Spleen (tissue), 11 donors: ENCODE results near the gene MME. TPM values are rescaled to one million over a fixed set of nuclear protein-coding genes. Genes with fewer than 3 reads are reported as not detected.

Experiments
- DNase-seq: peaks from one replicate; pipeline ENCODE4 v3.0.0-alpha.2; 2020
- H3K27ac ChIP-seq, 8 donors: fragments of 200-600 bp; sonication (generic) in 7 of 8; 1 replicate in 4 of 8; 2 replicates in 4 of 8; pipeline versions ENCODE4 v1.5.0 to v1.8.0; 2016 to 2021; ENCODE audit warnings: inconsistent platforms in 4 of 8, mild to moderate bottlenecking in 4 of 8, moderate library complexity in 1 of 8
- H3K27me3 ChIP-seq, 7 donors: fragments of 200-600 bp; sonication (generic) in 6 of 7; replicated peaks in 1 of 7; 1 replicate in 4 of 7; 2 replicates in 3 of 7; pipeline versions ENCODE4 v1.5.0 to v1.8.0; 2016 to 2021; ENCODE audit warnings: inconsistent platforms in 3 of 7, mild to moderate bottlenecking in 1 of 7
- H3K36me3 ChIP-seq, 6 donors: fragments of 200-600 bp; sonication (generic) in 5 of 6; 1 replicate in 4 of 6; 2 replicates in 2 of 6; pipeline versions ENCODE4 v1.5.0 to v1.8.0; 2016 to 2021; ENCODE audit warnings: inconsistent platforms in 2 of 6
- H3K4me1 ChIP-seq, 6 donors: fragments of 200-600 bp; sonication (generic) in 5 of 6; 1 replicate in 3 of 6; 2 replicates in 3 of 6; pipeline versions ENCODE4 v1.5.0 to v1.8.0; 2016 to 2021; ENCODE audit warnings: inconsistent platforms in 3 of 6
- H3K4me3 ChIP-seq, 8 donors: fragments of 200-600 bp; sonication (generic) in 7 of 8; 1 replicate in 4 of 8; 2 replicates in 4 of 8; pipeline versions ENCODE4 v1.5.0 to v1.8.0; 2016 to 2021; ENCODE audit warnings: inconsistent platforms in 4 of 8, mild to moderate bottlenecking in 4 of 8, moderate library complexity in 2 of 8
- H3K9me3 ChIP-seq, 8 donors: fragments of 200-600 bp; sonication (generic) in 7 of 8; 1 replicate in 4 of 8; 2 replicates in 4 of 8; pipeline versions ENCODE4 v1.5.0 to v1.8.0; 2016 to 2021; ENCODE audit warnings: inconsistent platforms in 4 of 8
- POLR2A ChIP-seq, 3 donors: fragments of 450-650 bp; IDR thresholded peaks; one replicate each; pipeline ENCODE4 v1.5.1; 2017; ENCODE audit warnings: antibody characterized with exemption in 3 of 3, mild to moderate bottlenecking in 1 of 3
- POLR2AphosphoS5 ChIP-seq, 3 donors: sonication (generic); formaldehyde crosslinking; IDR thresholded peaks; one replicate each; pipeline ENCODE4 v1.5.1; 2017; ENCODE audit warnings: antibody characterized with exemption in 3 of 3
- WGBS, 5 donors: extraction: QIAGEN DNeasy Blood & Tissue Kit in 3 of 5; methylation state at CpG; one replicate each; pipeline versions ENCODE4 v1.1.5 to v1.1.7; 2013 to 2018; 5-methylcytosine and 5-hydroxymethylcytosine counted together
- intact Hi-C: fragments of 100-400 bp; cut with DNase I; formaldehyde crosslinking; loops from one replicate; pipeline ENCODE4 v1.15.0; 2023; ENCODE audit warnings: low total_unique reads
- polyA plus RNA-seq, 3 donors: library from polyadenylated mRNA; stranded (reverse); fragments of 200-250 nt; gene quantifications; one replicate each; pipeline ENCODE4 v1.2.1, GENCODE V29; 2013
- total RNA-seq, 7 donors: library from RNA; depleted of rRNA in 3 of 7; stranded (reverse); fragments of >200 nt in 3 of 7; fragmentation: NEBNext Ultra II Directional in 4 of 7; extraction: Animal tissue kit (Norgen Biotek cat#: 25700) in 4 of 7; gene quantifications; one replicate each; pipeline versions ENCODE4 v1.1.0 to v1.2.1, GENCODE V29; 2016 to 2021
- TF ChIP-seq, protein P1 (sequence below), 11 experiments: fragments of 200-600 bp in 7 of 11; fragments of 450-650 bp in 4 of 11; sonication (generic) in 4 of 11; IDR thresholded peaks in 8 of 11; conservative IDR thresholded peaks in 3 of 11; 1 replicate in 7 of 11; 2 replicates in 4 of 11; pipeline versions ENCODE4 v1.4.0 to v1.8.0; 2016 to 2021; ENCODE audit warnings: antibody characterized with exemption in 11 of 11, inconsistent platforms in 4 of 11, mild to moderate bottlenecking in 1 of 11
- donor health status: healthy with polysubstance abuse.
- donor health status: DM: no; HTN: no; CAD: no; lungs with moderate emphysema.
- donor health status: DM: no; HTN: no; CAD: no.
- donor health status: Bipolar disorder and iron deficiency.
- donor health status: healthy.
- donor health status: DM: no; HTN: no; CAD: no.
- donor health status: DM: yes; HTN: yes; CAD: no.

MME gene
- total and polyA plus RNA-seq, 10 donors, result 0.50 to 43.2 (median 13.2) TPM

DNA sequence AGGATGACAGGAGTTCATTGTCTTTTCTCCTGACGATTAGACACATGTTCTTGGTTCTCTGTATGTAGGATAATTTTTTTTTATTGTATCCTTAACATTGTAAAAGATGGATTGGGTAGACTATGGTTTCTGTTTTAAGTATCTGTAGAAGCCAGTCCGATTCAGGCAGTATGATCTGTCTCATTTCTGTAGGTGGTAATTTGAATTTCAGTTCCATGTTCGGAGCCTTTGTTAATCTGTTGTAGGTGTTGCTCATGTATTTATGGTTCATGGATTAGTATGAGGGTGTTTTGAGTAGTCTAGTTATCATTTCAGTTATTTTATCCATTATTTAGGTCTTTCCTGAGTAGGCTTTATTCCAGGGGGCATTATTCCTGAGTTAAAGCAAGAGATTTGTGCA, 32.4 kb upstream of the MME start:
- 73 to 88% (median 86%) methylated on average over 3 of the region's 3 CpGs for WGBS, 5 donors
- no peak for DNase-seq
- Histone ChIP-seq H3K9me3 (peaks cover 0 to 29% (median 18%) of the 10 kb centered on the region in 8 donors), H3K4me3 (no peak overlapping the region), H3K36me3 (no peaks in the 10 kb centered on the region), H3K27me3 (no peaks in the 10 kb centered on the region), H3K4me1 (no peaks in the 10 kb centered on the region), H3K27ac (no peak overlapping the region)
- intact Hi-C loops, result no loop called here
- TF ChIP-seq, protein P1, sequence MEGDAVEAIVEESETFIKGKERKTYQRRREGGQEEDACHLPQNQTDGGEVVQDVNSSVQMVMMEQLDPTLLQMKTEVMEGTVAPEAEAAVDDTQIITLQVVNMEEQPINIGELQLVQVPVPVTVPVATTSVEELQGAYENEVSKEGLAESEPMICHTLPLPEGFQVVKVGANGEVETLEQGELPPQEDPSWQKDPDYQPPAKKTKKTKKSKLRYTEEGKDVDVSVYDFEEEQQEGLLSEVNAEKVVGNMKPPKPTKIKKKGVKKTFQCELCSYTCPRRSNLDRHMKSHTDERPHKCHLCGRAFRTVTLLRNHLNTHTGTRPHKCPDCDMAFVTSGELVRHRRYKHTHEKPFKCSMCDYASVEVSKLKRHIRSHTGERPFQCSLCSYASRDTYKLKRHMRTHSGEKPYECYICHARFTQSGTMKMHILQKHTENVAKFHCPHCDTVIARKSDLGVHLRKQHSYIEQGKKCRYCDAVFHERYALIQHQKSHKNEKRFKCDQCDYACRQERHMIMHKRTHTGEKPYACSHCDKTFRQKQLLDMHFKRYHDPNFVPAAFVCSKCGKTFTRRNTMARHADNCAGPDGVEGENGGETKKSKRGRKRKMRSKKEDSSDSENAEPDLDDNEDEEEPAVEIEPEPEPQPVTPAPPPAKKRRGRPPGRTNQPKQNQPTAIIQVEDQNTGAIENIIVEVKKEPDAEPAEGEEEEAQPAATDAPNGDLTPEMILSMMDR (IDR thresholded peaks at IDR 0.05 in 8 of 11, conservative IDR thresholded peaks at IDR 0.05 in 3 of 11), result no peak
- no peak for TF ChIP-seq POLR2A (IDR thresholded peaks at IDR 0.05)
- TF ChIP-seq POLR2AphosphoS5 (IDR thresholded peaks at IDR 0.05), result no peak

DNA sequence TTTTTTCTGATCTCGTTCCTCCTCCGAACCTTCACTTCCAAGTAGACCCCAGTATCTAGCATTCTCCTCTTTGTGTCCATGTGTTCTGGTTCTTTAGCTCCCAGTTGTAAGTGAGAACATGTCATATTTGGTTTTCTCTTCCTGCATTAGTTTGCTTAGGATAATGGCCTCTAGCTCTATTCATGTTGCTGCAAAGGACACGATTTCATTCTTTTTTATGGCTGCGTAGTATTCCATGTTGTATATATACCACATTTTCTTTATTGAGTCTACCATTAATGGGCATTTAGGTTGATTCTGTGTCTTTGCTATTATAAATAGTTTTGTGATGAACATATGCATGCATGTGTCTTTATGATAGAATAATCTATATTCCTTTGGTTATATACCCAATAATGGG, 30.2 kb upstream of the MME start:
- no peak overlapping the region for H3K27ac ChIP-seq
- H3K27me3 ChIP-seq, result no peaks in the 10 kb centered on the region
- H3K4me3 ChIP-seq, result no peak overlapping the region
- no peak for DNase-seq
- H3K9me3 ChIP-seq, result peaks cover 0 to 46% (median 25%) of the 10 kb centered on the region in 8 donors
- H3K36me3 ChIP-seq, result no peaks in the 10 kb centered on the region
- WGBS, 5 donors, result 89 to 98% (median 96%) methylated on average over 4 of the region's 4 CpGs
- intact Hi-C loops, result no loop called here
- TF ChIP-seq POLR2AphosphoS5 (IDR thresholded peaks at IDR 0.05), result no peak
- TF ChIP-seq, protein P1 (IDR thresholded peaks at IDR 0.05 in 8 of 11, conservative IDR thresholded peaks at IDR 0.05 in 3 of 11), result no peak
- no peak for TF ChIP-seq POLR2A (IDR thresholded peaks at IDR 0.05)
- H3K4me1 ChIP-seq, result no peaks in the 10 kb centered on the region

DNA sequence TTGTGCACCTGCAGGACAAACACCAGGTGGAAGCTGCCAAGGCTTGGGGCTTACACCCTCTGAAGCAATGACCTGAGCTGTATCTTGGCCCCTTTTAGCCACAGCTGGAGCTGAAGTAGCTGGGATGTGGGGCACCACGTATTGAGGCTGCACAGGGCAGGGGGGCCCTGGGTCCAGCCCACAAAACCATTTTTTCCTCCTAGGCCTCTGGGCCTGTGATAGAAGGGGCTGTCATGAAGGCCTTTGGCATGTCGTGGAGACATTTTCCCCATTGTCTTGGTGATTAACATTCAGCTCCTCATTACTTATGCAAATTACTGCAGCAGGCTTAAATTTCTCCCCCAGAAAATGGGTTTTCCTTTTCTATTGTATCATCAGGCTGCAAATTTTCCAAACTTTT, 27.6 kb upstream of the MME start:
- Histone ChIP-seq H3K27me3 (no peaks in the 10 kb centered on the region), H3K4me3 (no peak overlapping the region), H3K36me3 (no peaks in the 10 kb centered on the region), H3K4me1 (no peaks in the 10 kb centered on the region), H3K9me3 (peaks cover 0 to 46% (median 25%) of the 10 kb centered on the region in 8 donors), H3K27ac (no peak overlapping the region)
- 45 to 86% (median 68%) methylated on average over 2 of the region's 2 CpGs for WGBS, 5 donors
- intact Hi-C loops, result no loop called here
- no peak for TF ChIP-seq POLR2AphosphoS5 (IDR thresholded peaks at IDR 0.05)
- TF ChIP-seq POLR2A (IDR thresholded peaks at IDR 0.05), result no peak
- TF ChIP-seq, protein P1 (IDR thresholded peaks at IDR 0.05 in 8 of 11, conservative IDR thresholded peaks at IDR 0.05 in 3 of 11), result no peak
- no peak for DNase-seq

DNA sequence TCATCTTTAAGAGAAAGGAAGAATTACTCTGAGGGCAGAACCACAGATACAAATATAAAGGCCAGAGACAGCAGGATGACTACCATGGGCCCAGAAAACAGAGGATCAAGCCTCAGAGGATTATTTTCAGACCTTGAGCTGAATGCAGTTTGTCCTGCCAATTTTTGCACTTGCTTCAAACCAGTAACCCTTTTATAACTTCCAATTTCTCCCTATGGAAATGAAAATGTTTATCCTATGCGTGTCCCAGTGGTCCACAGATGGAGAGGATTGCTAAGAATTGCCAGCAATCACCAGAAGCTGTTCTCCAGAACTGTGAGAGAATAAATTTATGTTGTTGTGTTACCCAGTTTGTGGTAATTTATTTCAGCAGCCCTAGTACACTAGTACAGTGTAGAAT, 26.4 kb upstream of the MME start:
- DNase-seq, result no peak
- TF ChIP-seq, protein P1 (IDR thresholded peaks at IDR 0.05 in 8 of 11, conservative IDR thresholded peaks at IDR 0.05 in 3 of 11), result no peak
- TF ChIP-seq POLR2A (IDR thresholded peaks at IDR 0.05), result no peak
- TF ChIP-seq POLR2AphosphoS5 (IDR thresholded peaks at IDR 0.05), result no peak
- H3K9me3 ChIP-seq, result peaks cover 0 to 46% (median 25%) of the 10 kb centered on the region in 8 donors
- no peaks in the 10 kb centered on the region for H3K4me1 ChIP-seq
- H3K36me3 ChIP-seq, result no peaks in the 10 kb centered on the region
- 47 to 86% (median 79%) methylated on average over 1 of the region's 1 CpG for WGBS, 5 donors
- no peak overlapping the region for H3K4me3 ChIP-seq
- no peak overlapping the region for H3K27ac ChIP-seq
- intact Hi-C loops, result no loop called here
- H3K27me3 ChIP-seq, result no peaks in the 10 kb centered on the region
